ENCODE results near the gene ALPL. TPM values are rescaled to one million over a fixed set of nuclear protein-coding genes. Genes with fewer than 3 reads are reported as not detected.

Gene ALPL
- total RNA-seq, 1 experiment from 2014 or later: 84.8 TPM

DNA sequence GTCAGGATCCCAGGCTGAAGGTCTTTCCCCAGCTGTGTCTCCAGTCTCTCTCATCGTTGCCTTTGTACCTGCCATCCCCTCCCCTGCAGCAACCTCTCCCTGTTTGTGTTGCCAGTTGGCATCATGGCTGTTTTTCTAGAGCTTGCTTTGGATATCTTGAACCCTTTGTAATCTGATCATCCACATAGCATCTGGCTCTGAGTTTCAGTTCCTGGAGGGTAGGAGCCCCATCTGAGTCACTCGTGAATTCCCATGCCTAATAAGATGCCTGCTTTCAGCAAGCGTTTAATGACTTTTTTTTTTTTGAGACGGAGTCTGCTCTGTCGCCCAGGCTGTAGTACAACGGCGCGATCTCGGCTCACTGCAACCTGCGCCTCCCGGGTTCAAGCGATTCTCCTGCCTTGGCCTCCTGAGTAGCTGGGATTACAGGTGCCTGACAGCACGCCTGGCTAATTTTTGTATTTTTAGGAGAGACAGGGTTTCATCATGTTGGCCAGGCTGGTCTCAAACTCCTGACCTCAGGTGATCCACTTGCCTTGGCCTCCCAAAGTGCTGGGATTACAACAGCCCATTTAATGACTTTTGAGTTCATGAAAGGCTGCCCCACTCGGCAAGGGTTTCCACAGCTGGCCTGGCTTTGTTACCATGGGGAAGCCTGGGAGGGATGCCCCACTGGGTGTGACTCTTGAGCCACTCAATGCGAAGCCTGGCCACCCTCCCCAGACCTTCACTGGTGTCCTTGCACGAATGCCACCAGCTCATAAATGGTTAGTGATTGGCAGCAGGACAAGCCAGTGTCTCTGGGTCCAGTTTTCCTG, 11.9 kb downstream of the ALPL start:
- Mint-ChIP-seq H3K4me1 (peaks cover 45 to 56% of the 10 kb centered on the region in 2 experiments), H3K27me3 (ENCODE audit: low read depth) (no peaks in the 10 kb centered on the region), H3K27ac (0 out of 7 replicates have a peak overlapping the region, but pooled peaks of 2 of the 3 experiments have one; percentile 49 to 69), H3K36me3 (ENCODE audit: insufficient read depth in 1 of 3, low read depth in 3 of 3) (no peaks in the 10 kb centered on the region; a peak in 1 of 7 replicates), H3K4me3 (no peak overlapping the region), H3K9me3 (no peaks in the 10 kb centered on the region)
- H2BK5ac ChIP-seq (ENCODE audit: insufficient read length, low read length): no peak overlapping the region
- no peak overlapping the region for H3K9ac ChIP-seq (ENCODE audit: extremely low read depth, insufficient read length, low read length)
- no peak overlapping the region for H2AK5ac ChIP-seq (ENCODE audit: insufficient read length, low read length)
- no peaks in the 10 kb centered on the region for H4K20me1 ChIP-seq (ENCODE audit: control insufficient read depth, insufficient read depth, insufficient read length)
- no peak overlapping the region for H3K56ac ChIP-seq (ENCODE audit: insufficient read length, low read depth, low read length)
- no peaks in the 10 kb centered on the region for H3K9me3 ChIP-seq (ENCODE audit: control insufficient read depth, low read depth, low read length)
- no peaks in the 10 kb centered on the region for H3K23me2 ChIP-seq (ENCODE audit: insufficient read length, low read depth, low read length, poor library complexity, severe bottlenecking)
- H3K4me2 ChIP-seq (ENCODE audit: insufficient read depth, insufficient read length, low read length): no peak overlapping the region
- no peak overlapping the region for H2BK12ac ChIP-seq (ENCODE audit: insufficient read length, low read depth, low read length)
- TF ChIP-seq, protein P1, sequence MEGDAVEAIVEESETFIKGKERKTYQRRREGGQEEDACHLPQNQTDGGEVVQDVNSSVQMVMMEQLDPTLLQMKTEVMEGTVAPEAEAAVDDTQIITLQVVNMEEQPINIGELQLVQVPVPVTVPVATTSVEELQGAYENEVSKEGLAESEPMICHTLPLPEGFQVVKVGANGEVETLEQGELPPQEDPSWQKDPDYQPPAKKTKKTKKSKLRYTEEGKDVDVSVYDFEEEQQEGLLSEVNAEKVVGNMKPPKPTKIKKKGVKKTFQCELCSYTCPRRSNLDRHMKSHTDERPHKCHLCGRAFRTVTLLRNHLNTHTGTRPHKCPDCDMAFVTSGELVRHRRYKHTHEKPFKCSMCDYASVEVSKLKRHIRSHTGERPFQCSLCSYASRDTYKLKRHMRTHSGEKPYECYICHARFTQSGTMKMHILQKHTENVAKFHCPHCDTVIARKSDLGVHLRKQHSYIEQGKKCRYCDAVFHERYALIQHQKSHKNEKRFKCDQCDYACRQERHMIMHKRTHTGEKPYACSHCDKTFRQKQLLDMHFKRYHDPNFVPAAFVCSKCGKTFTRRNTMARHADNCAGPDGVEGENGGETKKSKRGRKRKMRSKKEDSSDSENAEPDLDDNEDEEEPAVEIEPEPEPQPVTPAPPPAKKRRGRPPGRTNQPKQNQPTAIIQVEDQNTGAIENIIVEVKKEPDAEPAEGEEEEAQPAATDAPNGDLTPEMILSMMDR (conservative IDR thresholded peaks at IDR 0.05): no peak
- no peak overlapping the region for H4K8ac ChIP-seq (replicated peaks; ENCODE audit: insufficient read length, low read depth, low read length)
- H4K5ac ChIP-seq (ENCODE audit: insufficient read length, low read depth, low read length): no peak overlapping the region
- no peak overlapping the region for H2BK15ac ChIP-seq (ENCODE audit: low read depth, low read length)
- H3K23ac ChIP-seq (ENCODE audit: insufficient read length, low read depth, low read length): no peak overlapping the region
- no peak overlapping the region for H3K14ac ChIP-seq (ENCODE audit: insufficient read depth, low read length)
- H4K91ac ChIP-seq (ENCODE audit: insufficient read length, low read depth, low read length): no peak overlapping the region
- H3T11ph ChIP-seq (ENCODE audit: low read length): no peak overlapping the region
- DNase-seq: no peak
- H2AFZ ChIP-seq (ENCODE audit: low read length): no peak overlapping the region
- no peak overlapping the region for H3K27ac ChIP-seq (ENCODE audit: insufficient read length, low read depth, low read length)
- H3K18ac ChIP-seq (ENCODE audit: insufficient read length, low read depth, low read length): no peak overlapping the region
- H3K27me3 ChIP-seq (ENCODE audit: insufficient read depth, low read length): no peaks in the 10 kb centered on the region
- no peak overlapping the region for H2BK120ac ChIP-seq (ENCODE audit: low read depth, low read length, poor library complexity, severe bottlenecking)
- H3K79me1 ChIP-seq (ENCODE audit: insufficient read depth, low read depth, low read length, poor library complexity, severe bottlenecking): no peaks in the 10 kb centered on the region
- H3K4ac ChIP-seq (ENCODE audit: low read depth, low read length): no peak overlapping the region
- no peak overlapping the region for H2BK20ac ChIP-seq (ENCODE audit: low read depth, low read length, poor library complexity, severe bottlenecking)
- peaks cover 2% of the 10 kb centered on the region; the same call in 1 of the 2 replicates for H3K79me2 ChIP-seq (ENCODE audit: insufficient read depth, low read length)
- WGBS (ENCODE audit: extremely low coverage, insufficient read length, low lambda C conversion rate): no CpG with 5 or more reads among the region's 16 CpGs
- H3K4me1 ChIP-seq (ENCODE audit: insufficient read depth, low read length): peaks cover 10% of the 10 kb centered on the region; the same call in 1 of the 2 replicates
